GM19328 (cell line): ENCODE data around the gene CDHR1.
A peak's percentile ranks its signal among the peaks of the same experiment; 100 is the strongest.
"Not testable (repeated sequence)": the region's sequence is repeated elsewhere in the genome, so short reads cannot be mapped to it uniquely, and the experiment has no call there.

Experiments
- ATAC-seq: cut with Tn5 transposase; IDR thresholded peaks from one replicate; pipeline ENCODE4 v1.9.1; 2021; ENCODE audit warnings: mild to moderate bottlenecking, moderate library complexity; ENCODE audit not compliant: unreplicated experiment

Gene CDHR1

GRCh38 chr10:84173501-84173929, 20.8 kb upstream of the CDHR1 start, which contains the start of gene GPR15LG:
Gene GPR15LG (plus strand): TSS chr10:84173801. CDS start chr10:84173852, 51 bp downstream.
- no peak for ATAC-seq

- ATAC-seq: no peak
These were observed 18.9 kb upstream of the CDHR1 start for GRCh38 chr10:84175436-84175835.

GRCh38 chr10:84176351-84176750, 18.0 kb upstream of the CDHR1 start:
- ATAC-seq: no peak

- no peak for ATAC-seq
These were observed 17.4 kb upstream of the CDHR1 start for GRCh38 chr10:84176836-84177474.

GRCh38 chr10:84177541-84178141, 16.7 kb upstream of the CDHR1 start:
- ATAC-seq: peak; percentile 39

- no peak for ATAC-seq
These were observed 16.2 kb upstream of the CDHR1 start for GRCh38 chr10:84178160-84178609.

GRCh38 chr10:84179059-84179710, 15.2 kb upstream of the CDHR1 start:
- ATAC-seq: peak; percentile 90

GRCh38 chr10:84180386-84180785, 14.0 kb upstream of the CDHR1 start:
- ATAC-seq: not testable (repeated sequence)

- ATAC-seq: no peak
These were observed 12.7 kb upstream of the CDHR1 start for GRCh38 chr10:84181631-84182030.

GRCh38 chr10:84184517-84184916, 9.8 kb upstream of the CDHR1 start:
- ATAC-seq: no peak

- no peak for ATAC-seq
These were observed 8.7 kb upstream of the CDHR1 start for GRCh38 chr10:84185526-84186175.

- ATAC-seq: no peak
These were observed 5.5 kb upstream of the CDHR1 start for GRCh38 chr10:84188815-84189214.

GRCh38 chr10:84190621-84191020, 3.7 kb upstream of the CDHR1 start:
- no peak for ATAC-seq

- ATAC-seq: no peak
These were observed 3.2 kb upstream of the CDHR1 start for GRCh38 chr10:84191106-84191505.

- no peak for ATAC-seq
These were observed 1.0 kb upstream of the CDHR1 start for GRCh38 chr10:84193327-84193726.

- no peak for ATAC-seq
These were observed 402 bp upstream of the CDHR1 start for GRCh38 chr10:84193846-84194423.

- ATAC-seq: no peak
These were observed 900 bp downstream of the CDHR1 start for GRCh38 chr10:84195044-84195830.

- ATAC-seq: no peak
These were observed 1.7 kb downstream of the CDHR1 start for GRCh38 chr10:84196083-84196482.

GRCh38 chr10:84196941-84197340, 2.6 kb downstream of the CDHR1 start:
- ATAC-seq: no peak

GRCh38 chr10:84197643-84198042, 3.3 kb downstream of the CDHR1 start:
- ATAC-seq: no peak
